Epithelial cell of prostate (primary cell): Measurements from ENCODE around the gene MRTFA.

ENCODE experiments used
- DNase-seq: peaks from one replicate; pipeline ENCODE4 v3.0.0-alpha.2; 2011; ENCODE audit warnings: low read depth, low spot score
- H3K27ac ChIP-seq: fragments of 450-650 bp; 2 replicates; pipeline ENCODE4 v1.5.1; 2017; ENCODE audit warnings: mild to moderate bottlenecking

The MRTFA gene

GRCh38 chr22:40479887-40480538 is 156.5 kb downstream of the MRTFA start:
- H3K27ac ChIP-seq: peak overlapping the region; percentile 84

GRCh38 chr22:40479126-40479800 is 157.3 kb downstream of the MRTFA start:
- DNase-seq: no peak
- peak overlapping the region; percentile 84 for H3K27ac ChIP-seq

More at GRCh38 chr22:40479887-40480538, 156.5 kb downstream of the MRTFA start:
- no peak for DNase-seq

- H3K27ac ChIP-seq: no peak overlapping the region
- DNase-seq: no peak
Observed at GRCh38 chr22:40478338-40479125, 158.0 kb downstream of the MRTFA start.

GRCh38 chr22:40477683-40478337 is 158.7 kb downstream of the MRTFA start:
- no peak for DNase-seq
- H3K27ac ChIP-seq: no peak overlapping the region

GRCh38 chr22:40476341-40476740 is 160.2 kb downstream of the MRTFA start:
- no peak overlapping the region for H3K27ac ChIP-seq
- DNase-seq: no peak

- DNase-seq: no peak
Observed at GRCh38 chr22:40473703-40474102, 162.8 kb downstream of the MRTFA start.

GRCh38 chr22:40472579-40472978 is 163.9 kb downstream of the MRTFA start:
- H3K27ac ChIP-seq: no peak overlapping the region
- DNase-seq: no peak

More at GRCh38 chr22:40473703-40474102, 162.8 kb downstream of the MRTFA start:
- H3K27ac ChIP-seq: no peak overlapping the region

GRCh38 chr22:40472051-40472450 is 164.5 kb downstream of the MRTFA start:
- H3K27ac ChIP-seq: no peak overlapping the region
- no peak for DNase-seq

- DNase-seq: no peak
- no peak overlapping the region for H3K27ac ChIP-seq
Observed at GRCh38 chr22:40469181-40469580, 167.3 kb downstream of the MRTFA start.

GRCh38 chr22:40468616-40469015 is 167.9 kb downstream of the MRTFA start:
- DNase-seq: no peak
- no peak overlapping the region for H3K27ac ChIP-seq

GRCh38 chr22:40466976-40467375 is 169.5 kb downstream of the MRTFA start:
- no peak overlapping the region for H3K27ac ChIP-seq
- no peak for DNase-seq

GRCh38 chr22:40463683-40464082 is 172.8 kb downstream of the MRTFA start:
- DNase-seq: no peak
- no peak overlapping the region for H3K27ac ChIP-seq

GRCh38 chr22:40463017-40463631 is 173.4 kb downstream of the MRTFA start:
- H3K27ac ChIP-seq: no peak overlapping the region
- DNase-seq: no peak

- no peak for DNase-seq
Observed at GRCh38 chr22:40462195-40462984, 174.1 kb downstream of the MRTFA start.

GRCh38 chr22:40453671-40454070 is 182.8 kb downstream of the MRTFA start:
- H3K27ac ChIP-seq: no peak overlapping the region
- DNase-seq: no peak

More at GRCh38 chr22:40462195-40462984, 174.1 kb downstream of the MRTFA start:
- no peak overlapping the region for H3K27ac ChIP-seq

- H3K27ac ChIP-seq: no peak overlapping the region
- no peak for DNase-seq
Observed at GRCh38 chr22:40452730-40453487, 183.6 kb downstream of the MRTFA start.

- no peak overlapping the region for H3K27ac ChIP-seq
- no peak for DNase-seq
Observed at GRCh38 chr22:40451210-40451609, 185.3 kb downstream of the MRTFA start.

- DNase-seq: no peak
- H3K27ac ChIP-seq: no peak overlapping the region
Observed at GRCh38 chr22:40450616-40451015, 185.9 kb downstream of the MRTFA start.

- DNase-seq: no peak
- no peak overlapping the region for H3K27ac ChIP-seq
Observed at GRCh38 chr22:40449676-40450035, 186.9 kb downstream of the MRTFA start.
